ENCODE measurements around the gene CERKL.

DNA sequence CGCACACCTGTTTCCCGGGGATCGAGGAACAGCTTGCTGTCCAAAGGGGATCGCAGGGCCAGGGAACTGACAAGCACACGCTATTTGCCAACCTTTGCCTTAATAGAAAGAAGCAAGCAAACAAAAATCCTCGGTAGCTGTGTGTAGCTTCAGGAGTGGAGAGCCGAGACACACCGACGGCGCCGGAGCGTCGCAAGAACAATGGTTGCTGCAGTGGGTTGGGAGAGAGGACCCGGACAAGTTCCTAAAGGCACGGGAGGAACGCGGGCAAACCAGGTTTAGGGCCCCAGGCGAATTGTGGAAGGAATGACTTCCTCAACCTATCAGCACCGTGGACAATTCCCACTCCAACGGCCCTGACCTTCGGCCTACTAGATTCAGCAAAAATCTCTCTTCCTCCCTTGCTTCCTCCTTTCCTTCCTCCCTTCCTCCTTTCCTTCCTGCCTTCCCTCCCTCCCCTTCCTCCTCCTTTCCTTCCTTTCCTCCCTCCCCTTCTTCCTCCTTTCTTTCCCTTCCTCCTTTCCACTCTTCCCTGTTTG, 28.3 kb upstream of the CERKL start:
- no peak for TF ChIP-seq FOXM1 (IDR thresholded peaks at IDR 0.05; ENCODE audit: borderline replicate concordance, low read depth)
- no peak for TF ChIP-seq CEBPB (IDR thresholded peaks at IDR 0.05)
- no peak for TF ChIP-seq EGR1 (IDR thresholded peaks at IDR 0.05)
- TF ChIP-seq TAF1 (IDR thresholded peaks at IDR 0.05; ENCODE audit: low read depth) = no peak
- no peak for TF ChIP-seq CREB1 (IDR thresholded peaks at IDR 0.05; ENCODE audit: low read depth)
- peak; percentile 86 for TF ChIP-seq REST (IDR thresholded peaks at IDR 0.05; ENCODE audit: low read depth)
- TF ChIP-seq YY1 (IDR thresholded peaks at IDR 0.05; ENCODE audit: low read depth) = no peak
- TF ChIP-seq RAD21 (IDR thresholded peaks at IDR 0.05; ENCODE audit: low read depth) = no peak
- no peak for TF ChIP-seq NFIC (IDR thresholded peaks at IDR 0.05)
